Neural cell (in vitro differentiated cells): Measurements from ENCODE around the gene PM20D2. TPM values are rescaled to one million over a fixed set of nuclear protein-coding genes. Genes with fewer than 3 reads are reported as not detected.
A peak's percentile ranks its signal among the peaks of the same experiment; 100 is the strongest.

Source experiments
- H2AFZ ChIP-seq: fragments of 200-600, 300-800 bp; sonication (generic), shearing (Covaris generic); 2 replicates; pipeline ENCODE4 v1.6.0; 2014; ENCODE audit warnings: low read depth, mild to moderate bottlenecking, antibody characterized with exemption, low read length, moderate library complexity
- H3F3A ChIP-seq: fragments of 200-600 bp; shearing (Covaris generic); 2 replicates; pipeline ENCODE4 v1.6.1; 2016; ENCODE audit warnings: mild to moderate bottlenecking, moderate library complexity, mixed read lengths, antibody characterized with exemption, low read length; ENCODE audit not compliant: insufficient read depth, poor library complexity, severe bottlenecking
- H3K27ac ChIP-seq: fragments of 200-600, 300-800 bp; sonication (generic), shearing (Covaris generic); 2 replicates; pipeline ENCODE4 v1.5.1; 2014; ENCODE audit warnings: mild to moderate bottlenecking, low read length, moderate library complexity
- H3K27me3 ChIP-seq: fragments of 300-800, 200-600 bp; sonication (generic), shearing (Covaris generic); 2 replicates; pipeline ENCODE4 v1.6.0; 2014; ENCODE audit warnings: mild to moderate bottlenecking, low read depth, low read length, moderate library complexity; ENCODE audit not compliant: insufficient read depth
- H3K36me3 ChIP-seq: fragments of 300-800, 200-600 bp; sonication (generic), shearing (Covaris generic); 2 replicates; pipeline ENCODE4 v1.5.1; 2014; ENCODE audit warnings: mild to moderate bottlenecking, antibody characterized with exemption, low read length, moderate library complexity; ENCODE audit not compliant: insufficient read depth
- H3K4me2 ChIP-seq: fragments of 300-800, 200-600 bp; sonication (generic), shearing (Covaris generic); 2 replicates; pipeline ENCODE4 v1.6.0; 2014; ENCODE audit warnings: mild to moderate bottlenecking, low read length
- H3K4me3 ChIP-seq: fragments of 300-800, 200-600 bp; sonication (generic), shearing (Covaris generic); 2 replicates; pipeline ENCODE4 v1.5.1; 2014; ENCODE audit warnings: mild to moderate bottlenecking, low read length, moderate library complexity
- H3K79me2 ChIP-seq: fragments of 200-600 bp; shearing (Covaris generic); replicated peaks from 2 replicates; pipeline ENCODE4 v1.6.0; 2014; ENCODE audit warnings: mild to moderate bottlenecking, low read length, moderate library complexity; ENCODE audit not compliant: insufficient read depth
- H3K9ac ChIP-seq: fragments of 300-800, 200-600 bp; sonication (generic), shearing (Covaris generic); 2 replicates; pipeline ENCODE4 v1.6.1; 2016; ENCODE audit warnings: mild to moderate bottlenecking, low read length, mixed read lengths
- H3K9me2 ChIP-seq: fragments of 200-600 bp; shearing (Covaris generic); 2 replicates; pipeline ENCODE4 v1.6.1; 2016; ENCODE audit warnings: mild to moderate bottlenecking, low read length, mixed read lengths; ENCODE audit not compliant: insufficient read depth
- H3K9me3 ChIP-seq: fragments of 200-600, 300-800 bp; sonication (generic), shearing (Covaris generic); 2 replicates; pipeline ENCODE4 v1.6.1; 2016; ENCODE audit warnings: mild to moderate bottlenecking, mixed run types, low read length, moderate library complexity, mixed read lengths
- H4K20me1 ChIP-seq: fragments of 200-600 bp; shearing (Covaris generic); 2 replicates; pipeline ENCODE4 v1.6.1; 2016; ENCODE audit warnings: mild to moderate bottlenecking, mixed run types; ENCODE audit not compliant: insufficient read depth
- EP300 ChIP-seq: fragments of 450-650 bp; conservative IDR thresholded peaks from 2 replicates; pipeline ENCODE4 v1.6.1; 2014; ENCODE audit warnings: antibody characterized with exemption, mild to moderate bottlenecking, moderate library complexity; ENCODE audit not compliant: poor library complexity, severe bottlenecking
- EZH2 ChIP-seq: fragments of 200-600, 300-800 bp; shearing (Covaris generic), sonication (generic); IDR thresholded peaks from 2 replicates; pipeline ENCODE4 v1.6.1; 2014; ENCODE audit warnings: antibody characterized with exemption, low read length, borderline replicate concordance, mild to moderate bottlenecking; ENCODE audit not compliant: insufficient read depth, poor library complexity, severe bottlenecking
- MXI1 ChIP-seq: fragments of 450-650 bp; conservative IDR thresholded peaks from 2 replicates; pipeline ENCODE4 v1.6.1; 2014; ENCODE audit warnings: antibody characterized with exemption, mild to moderate bottlenecking; ENCODE audit not compliant: poor library complexity, severe bottlenecking
- POLR2AphosphoS5 ChIP-seq: IDR thresholded peaks from 2 replicates; pipeline ENCODE4 v1.6.1; 2012
- RAD21 ChIP-seq: fragments of 450-650 bp; conservative IDR thresholded peaks from 2 replicates; pipeline ENCODE4 v1.6.1; 2014; ENCODE audit warnings: antibody characterized with exemption, mild to moderate bottlenecking, moderate library complexity
- SMC3 ChIP-seq: fragments of 450-650 bp; conservative IDR thresholded peaks from 2 replicates; pipeline ENCODE4 v1.6.1; 2014; ENCODE audit warnings: antibody characterized with exemption, mild to moderate bottlenecking, moderate library complexity; ENCODE audit not compliant: poor library complexity
- TAF1 ChIP-seq: IDR thresholded peaks from 2 replicates; pipeline ENCODE4 v1.6.1; 2012; ENCODE audit warnings: low read depth
- polyA plus RNA-seq: library from polyadenylated mRNA; depleted of rRNA; stranded (reverse); fragments of >200 nt; gene quantifications from 2 replicates; pipeline ENCODE4 v1.2.3, GENCODE V29; 2014
- TF ChIP-seq, protein P1 (sequence below): IDR thresholded peaks from 2 replicates; pipeline ENCODE4 v1.6.1; 2012; ENCODE audit warnings: borderline replicate concordance
- TF ChIP-seq, protein P2 (sequence below): fragments of 450-650 bp; IDR thresholded peaks from 2 replicates; pipeline ENCODE4 v1.5.1; 2014; ENCODE audit warnings: antibody characterized with exemption, mild to moderate bottlenecking, moderate library complexity; ENCODE audit not compliant: poor library complexity, severe bottlenecking

PM20D2 gene
- polyA plus RNA-seq, 1 donor from 2014 or later: 28.2 TPM

DNA sequence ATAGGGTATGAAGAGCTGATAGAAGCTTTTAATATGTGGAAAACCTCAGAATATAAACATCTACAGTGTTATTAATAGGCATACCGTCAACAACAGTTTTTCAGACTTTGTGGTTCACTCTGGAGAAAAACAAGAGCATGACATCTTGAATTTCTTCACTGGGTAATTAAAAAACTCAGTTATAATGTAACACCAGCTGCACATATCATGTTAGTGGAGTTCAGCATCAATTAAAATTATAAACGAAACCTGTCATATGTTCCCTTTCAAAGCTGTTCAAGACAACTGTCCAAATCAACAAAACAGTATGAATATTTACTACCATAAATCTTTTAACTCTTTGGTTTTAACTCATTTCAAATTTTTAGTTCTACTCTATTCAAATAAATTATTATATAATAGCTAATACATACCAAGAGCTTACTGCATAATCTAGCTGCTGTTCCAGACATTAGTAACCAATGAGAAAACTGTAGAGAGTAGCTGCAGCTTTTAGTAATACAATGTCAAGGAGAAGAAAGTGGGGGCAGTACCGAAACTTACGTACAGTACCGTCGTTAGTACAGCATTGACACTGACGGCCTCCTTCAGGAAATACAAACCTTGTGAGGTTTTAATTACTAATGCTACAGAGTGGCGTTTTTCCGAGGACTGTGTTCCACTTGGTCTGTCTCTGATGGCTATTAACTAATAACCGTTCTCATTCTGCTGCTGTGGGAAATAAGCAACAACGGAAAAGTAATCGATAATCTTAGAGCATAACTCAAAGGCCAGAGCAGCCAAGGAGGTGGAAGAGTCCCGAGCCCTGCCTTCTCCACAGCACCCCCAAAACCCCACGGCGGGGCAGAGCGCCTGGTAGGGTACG is 532 bp upstream of the PM20D2 start:
- Histone ChIP-seq H3K9me3 (no peaks in the 10 kb centered on the region), H3K9me2 (no peaks in the 10 kb centered on the region), H3F3A (no peaks in the 10 kb centered on the region), H3K79me2 (no peaks in the 10 kb centered on the region), H3K36me3 (no peaks in the 10 kb centered on the region), H3K4me2 (peak overlapping the region; percentile 55), H3K4me3 (peak overlapping the region; percentile 85), H3K9ac (peak overlapping the region; percentile 68), H3K27ac (no peak overlapping the region), H4K20me1 (no peaks in the 10 kb centered on the region), H2AFZ (no peak overlapping the region), H3K27me3 (peaks cover 14% of the 10 kb centered on the region)
- TF ChIP-seq EZH2 (no peak), MXI1 (no peak), TAF1 (no peak), SMC3 (no peak), RAD21 (no peak), EP300 (no peak), POLR2AphosphoS5 (no peak)
- TF ChIP-seq, protein P1, sequence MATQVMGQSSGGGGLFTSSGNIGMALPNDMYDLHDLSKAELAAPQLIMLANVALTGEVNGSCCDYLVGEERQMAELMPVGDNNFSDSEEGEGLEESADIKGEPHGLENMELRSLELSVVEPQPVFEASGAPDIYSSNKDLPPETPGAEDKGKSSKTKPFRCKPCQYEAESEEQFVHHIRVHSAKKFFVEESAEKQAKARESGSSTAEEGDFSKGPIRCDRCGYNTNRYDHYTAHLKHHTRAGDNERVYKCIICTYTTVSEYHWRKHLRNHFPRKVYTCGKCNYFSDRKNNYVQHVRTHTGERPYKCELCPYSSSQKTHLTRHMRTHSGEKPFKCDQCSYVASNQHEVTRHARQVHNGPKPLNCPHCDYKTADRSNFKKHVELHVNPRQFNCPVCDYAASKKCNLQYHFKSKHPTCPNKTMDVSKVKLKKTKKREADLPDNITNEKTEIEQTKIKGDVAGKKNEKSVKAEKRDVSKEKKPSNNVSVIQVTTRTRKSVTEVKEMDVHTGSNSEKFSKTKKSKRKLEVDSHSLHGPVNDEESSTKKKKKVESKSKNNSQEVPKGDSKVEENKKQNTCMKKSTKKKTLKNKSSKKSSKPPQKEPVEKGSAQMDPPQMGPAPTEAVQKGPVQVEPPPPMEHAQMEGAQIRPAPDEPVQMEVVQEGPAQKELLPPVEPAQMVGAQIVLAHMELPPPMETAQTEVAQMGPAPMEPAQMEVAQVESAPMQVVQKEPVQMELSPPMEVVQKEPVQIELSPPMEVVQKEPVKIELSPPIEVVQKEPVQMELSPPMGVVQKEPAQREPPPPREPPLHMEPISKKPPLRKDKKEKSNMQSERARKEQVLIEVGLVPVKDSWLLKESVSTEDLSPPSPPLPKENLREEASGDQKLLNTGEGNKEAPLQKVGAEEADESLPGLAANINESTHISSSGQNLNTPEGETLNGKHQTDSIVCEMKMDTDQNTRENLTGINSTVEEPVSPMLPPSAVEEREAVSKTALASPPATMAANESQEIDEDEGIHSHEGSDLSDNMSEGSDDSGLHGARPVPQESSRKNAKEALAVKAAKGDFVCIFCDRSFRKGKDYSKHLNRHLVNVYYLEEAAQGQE: no peak
- TF ChIP-seq, protein P2, sequence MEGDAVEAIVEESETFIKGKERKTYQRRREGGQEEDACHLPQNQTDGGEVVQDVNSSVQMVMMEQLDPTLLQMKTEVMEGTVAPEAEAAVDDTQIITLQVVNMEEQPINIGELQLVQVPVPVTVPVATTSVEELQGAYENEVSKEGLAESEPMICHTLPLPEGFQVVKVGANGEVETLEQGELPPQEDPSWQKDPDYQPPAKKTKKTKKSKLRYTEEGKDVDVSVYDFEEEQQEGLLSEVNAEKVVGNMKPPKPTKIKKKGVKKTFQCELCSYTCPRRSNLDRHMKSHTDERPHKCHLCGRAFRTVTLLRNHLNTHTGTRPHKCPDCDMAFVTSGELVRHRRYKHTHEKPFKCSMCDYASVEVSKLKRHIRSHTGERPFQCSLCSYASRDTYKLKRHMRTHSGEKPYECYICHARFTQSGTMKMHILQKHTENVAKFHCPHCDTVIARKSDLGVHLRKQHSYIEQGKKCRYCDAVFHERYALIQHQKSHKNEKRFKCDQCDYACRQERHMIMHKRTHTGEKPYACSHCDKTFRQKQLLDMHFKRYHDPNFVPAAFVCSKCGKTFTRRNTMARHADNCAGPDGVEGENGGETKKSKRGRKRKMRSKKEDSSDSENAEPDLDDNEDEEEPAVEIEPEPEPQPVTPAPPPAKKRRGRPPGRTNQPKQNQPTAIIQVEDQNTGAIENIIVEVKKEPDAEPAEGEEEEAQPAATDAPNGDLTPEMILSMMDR: no peak

DNA sequence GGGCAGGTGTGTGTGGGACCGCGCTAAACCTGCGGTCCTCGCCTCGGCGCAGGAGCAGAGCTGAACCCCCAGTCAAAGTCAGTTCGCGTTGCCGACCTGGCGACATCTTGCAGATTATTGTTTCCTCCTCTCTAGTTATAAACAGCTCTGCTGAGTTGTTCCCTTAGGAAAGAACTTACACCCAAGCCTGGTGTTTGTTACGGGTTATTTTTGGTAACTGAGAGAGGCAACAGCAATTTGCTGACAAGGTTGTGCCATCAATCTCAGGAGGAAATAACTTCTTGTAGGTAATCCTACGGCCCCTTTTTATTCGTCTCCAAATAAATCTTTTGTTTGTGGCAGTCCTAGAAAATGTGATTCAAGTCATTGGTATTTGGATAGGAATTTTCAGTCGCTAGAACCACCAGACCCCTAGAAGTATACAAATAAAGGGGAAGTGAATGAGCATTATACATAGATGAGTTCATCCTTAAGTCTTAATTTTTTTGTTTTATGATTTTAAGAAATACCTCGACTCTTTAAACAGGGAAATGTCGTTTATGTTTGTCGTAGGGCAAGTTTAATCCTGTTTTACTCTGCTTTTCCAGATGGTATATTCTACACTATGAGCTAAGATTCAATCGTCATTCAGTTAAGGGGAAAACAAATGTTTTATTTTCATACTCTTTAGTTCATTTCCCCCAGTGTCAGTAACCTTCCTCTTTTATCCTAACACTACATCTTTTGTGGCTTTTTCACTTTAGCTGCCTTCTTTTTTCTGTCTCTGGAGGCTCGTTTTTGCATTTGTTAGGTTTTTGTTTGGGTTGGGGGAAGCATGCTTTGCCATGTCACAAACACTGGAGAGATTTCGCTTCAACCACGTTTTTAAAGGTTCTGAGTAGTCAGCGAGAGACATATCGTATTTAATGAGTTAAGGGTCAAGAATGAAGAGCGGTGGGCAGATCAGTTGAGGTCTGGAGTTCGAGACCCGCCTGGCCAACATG is 1.2 kb downstream of the PM20D2 start:
- Histone ChIP-seq H3K9ac (peak overlapping the region; percentile 68), H3K4me3 (peak overlapping the region; percentile 85), H3K27me3 (peaks cover 14% of the 10 kb centered on the region), H4K20me1 (no peaks in the 10 kb centered on the region), H3F3A (no peaks in the 10 kb centered on the region), H3K4me2 (peak overlapping the region; percentile 70), H3K27ac (no peak overlapping the region), H3K79me2 (no peaks in the 10 kb centered on the region), H3K9me3 (no peaks in the 10 kb centered on the region), H3K36me3 (no peaks in the 10 kb centered on the region), H2AFZ (peak overlapping the region; percentile 45), H3K9me2 (no peaks in the 10 kb centered on the region)
- no peak for TF ChIP-seq TAF1
- TF ChIP-seq, protein P2: no peak
- TF ChIP-seq POLR2AphosphoS5: no peak
- TF ChIP-seq SMC3: no peak
- TF ChIP-seq RAD21: no peak
- TF ChIP-seq EP300: no peak
- TF ChIP-seq EZH2: no peak
- TF ChIP-seq MXI1: no peak
- TF ChIP-seq, protein P1: no peak
